T-helper 1 cell treated with Interleukin-12 subunit alpha and Interleukin-12 subunit beta and Interleukin-4 antibody, amounts not matched to agents 30 μg/mL and 1 μg/mL, for 36 hours (primary cell): ENCODE measurements around the gene PCNX1.
"Not testable (repeated sequence)": the region's sequence is repeated elsewhere in the genome, so short reads cannot be mapped to it uniquely, and the experiment has no call there.

Experiments used
- H3K27ac Mint-ChIP-seq: one replicate; pipeline ENCODE4 v1.8.0; 2021; ENCODE audit warnings: mild to moderate bottlenecking, mixed read lengths
- H3K27me3 Mint-ChIP-seq: one replicate; pipeline ENCODE4 v1.8.0; 2021; ENCODE audit warnings: low read depth, mixed read lengths
- H3K36me3 Mint-ChIP-seq: one replicate; pipeline ENCODE4 v1.8.0; 2021; ENCODE audit warnings: low read depth, mixed read lengths
- H3K4me1 Mint-ChIP-seq: one replicate; pipeline ENCODE4 v1.8.0; 2021; ENCODE audit warnings: low read depth, mixed read lengths
- H3K4me3 Mint-ChIP-seq: one replicate; pipeline ENCODE4 v1.8.0; 2021; ENCODE audit warnings: mild to moderate bottlenecking, moderate library complexity, mixed read lengths
- H3K9me3 Mint-ChIP-seq: one replicate; pipeline ENCODE4 v1.8.0; 2021; ENCODE audit warnings: mixed read lengths

The PCNX1 gene

GRCh38 chr14:71062581-71063303 is 155.5 kb downstream of the PCNX1 start:
- H3K27ac Mint-ChIP-seq, result no peak overlapping the region
- peaks cover 8% of the 10 kb centered on the region for H3K4me1 Mint-ChIP-seq
- H3K4me3 Mint-ChIP-seq, result no peak overlapping the region
- peaks cover 74% of the 10 kb centered on the region for H3K36me3 Mint-ChIP-seq
- peaks cover 7% of the 10 kb centered on the region for H3K9me3 Mint-ChIP-seq
- no peaks in the 10 kb centered on the region for H3K27me3 Mint-ChIP-seq

- Mint-ChIP-seq H3K4me1 (peaks cover 8% of the 10 kb centered on the region), H3K27ac (no peak overlapping the region), H3K4me3 (no peak overlapping the region), H3K27me3 (no peaks in the 10 kb centered on the region), H3K9me3 (peaks cover 7% of the 10 kb centered on the region), H3K36me3 (peaks cover 70% of the 10 kb centered on the region)
Measured at GRCh38 chr14:71063351-71063750, 156.1 kb downstream of the PCNX1 start.

- not testable (repeated sequence) for H3K9me3 Mint-ChIP-seq
Measured at GRCh38 chr14:71064747-71065146, 157.5 kb downstream of the PCNX1 start.

GRCh38 chr14:71070169-71070568 is 162.9 kb downstream of the PCNX1 start:
- Mint-ChIP-seq H3K9me3 (peaks cover 6% of the 10 kb centered on the region), H3K36me3 (peaks cover 60% of the 10 kb centered on the region), H3K4me1 (peaks cover 17% of the 10 kb centered on the region), H3K27ac (no peak overlapping the region), H3K27me3 (no peaks in the 10 kb centered on the region), H3K4me3 (no peak overlapping the region)

More at GRCh38 chr14:71064747-71065146, 157.5 kb downstream of the PCNX1 start:
- peaks cover 67% of the 10 kb centered on the region for H3K36me3 Mint-ChIP-seq
- not testable (repeated sequence) for H3K4me1 Mint-ChIP-seq, H3K27me3 Mint-ChIP-seq, H3K4me3 Mint-ChIP-seq, H3K27ac Mint-ChIP-seq

GRCh38 chr14:71071042-71071441 is 163.8 kb downstream of the PCNX1 start:
- peaks cover 54% of the 10 kb centered on the region for H3K36me3 Mint-ChIP-seq
- H3K27ac Mint-ChIP-seq, result no peak overlapping the region

GRCh38 chr14:71076462-71077092 is 169.3 kb downstream of the PCNX1 start:
- H3K9me3 Mint-ChIP-seq, result peaks cover 21% of the 10 kb centered on the region
- H3K4me1 Mint-ChIP-seq, result peaks cover 5% of the 10 kb centered on the region
- peaks cover 71% of the 10 kb centered on the region for H3K36me3 Mint-ChIP-seq
- H3K4me3 Mint-ChIP-seq, result no peak overlapping the region
- no peaks in the 10 kb centered on the region for H3K27me3 Mint-ChIP-seq
- no peak overlapping the region for H3K27ac Mint-ChIP-seq

More at GRCh38 chr14:71071042-71071441, 163.8 kb downstream of the PCNX1 start:
- H3K4me3 Mint-ChIP-seq, result no peak overlapping the region
- H3K27me3 Mint-ChIP-seq, result no peaks in the 10 kb centered on the region
- H3K9me3 Mint-ChIP-seq, result no peaks in the 10 kb centered on the region
- peaks cover 17% of the 10 kb centered on the region for H3K4me1 Mint-ChIP-seq

GRCh38 chr14:71078500-71078899 is 171.2 kb downstream of the PCNX1 start:
- peaks cover 21% of the 10 kb centered on the region for H3K9me3 Mint-ChIP-seq
- peaks cover 75% of the 10 kb centered on the region for H3K36me3 Mint-ChIP-seq
- no peaks in the 10 kb centered on the region for H3K27me3 Mint-ChIP-seq
- peaks cover 6% of the 10 kb centered on the region for H3K4me1 Mint-ChIP-seq
- H3K27ac Mint-ChIP-seq, result no peak overlapping the region
- no peak overlapping the region for H3K4me3 Mint-ChIP-seq

GRCh38 chr14:71086567-71086966 is 179.3 kb downstream of the PCNX1 start:
- no peak overlapping the region for H3K4me3 Mint-ChIP-seq

GRCh38 chr14:71089971-71090370 is 182.7 kb downstream of the PCNX1 start:
- peaks cover 3% of the 10 kb centered on the region for H3K9me3 Mint-ChIP-seq
- H3K4me1 Mint-ChIP-seq, result peaks cover 6% of the 10 kb centered on the region
- H3K27me3 Mint-ChIP-seq, result no peaks in the 10 kb centered on the region
- H3K27ac Mint-ChIP-seq, result no peak overlapping the region
- H3K36me3 Mint-ChIP-seq, result peaks cover 68% of the 10 kb centered on the region
- no peak overlapping the region for H3K4me3 Mint-ChIP-seq

More at GRCh38 chr14:71086567-71086966, 179.3 kb downstream of the PCNX1 start:
- H3K9me3 Mint-ChIP-seq, result no peaks in the 10 kb centered on the region
- H3K4me1 Mint-ChIP-seq, result peaks cover 2% of the 10 kb centered on the region
- H3K36me3 Mint-ChIP-seq, result peaks cover 52% of the 10 kb centered on the region
- no peaks in the 10 kb centered on the region for H3K27me3 Mint-ChIP-seq
- no peak overlapping the region for H3K27ac Mint-ChIP-seq

GRCh38 chr14:71094722-71095121 is 187.5 kb downstream of the PCNX1 start:
- peaks cover 6% of the 10 kb centered on the region for H3K4me1 Mint-ChIP-seq
- H3K4me3 Mint-ChIP-seq, result no peak overlapping the region
- H3K27me3 Mint-ChIP-seq, result no peaks in the 10 kb centered on the region
- H3K36me3 Mint-ChIP-seq, result peaks cover 54% of the 10 kb centered on the region
- H3K27ac Mint-ChIP-seq, result no peak overlapping the region
- H3K9me3 Mint-ChIP-seq, result peaks cover 17% of the 10 kb centered on the region

- Mint-ChIP-seq H3K4me1 (peaks cover 6% of the 10 kb centered on the region), H3K36me3 (peaks cover 44% of the 10 kb centered on the region), H3K4me3 (no peak overlapping the region), H3K27me3 (no peaks in the 10 kb centered on the region), H3K9me3 (peaks cover 15% of the 10 kb centered on the region), H3K27ac (no peak overlapping the region)
Measured at GRCh38 chr14:71096947-71097346, 189.7 kb downstream of the PCNX1 start.

GRCh38 chr14:71103662-71104484 is 196.6 kb downstream of the PCNX1 start:
- no peak overlapping the region for H3K4me3 Mint-ChIP-seq
- H3K36me3 Mint-ChIP-seq, result peaks cover 35% of the 10 kb centered on the region
- H3K27me3 Mint-ChIP-seq, result no peaks in the 10 kb centered on the region
- no peak overlapping the region for H3K27ac Mint-ChIP-seq
- H3K4me1 Mint-ChIP-seq, result peaks cover 9% of the 10 kb centered on the region
- no peaks in the 10 kb centered on the region for H3K9me3 Mint-ChIP-seq

- Mint-ChIP-seq H3K27ac (no peak overlapping the region), H3K4me3 (no peak overlapping the region), H3K36me3 (peaks cover 43% of the 10 kb centered on the region), H3K27me3 (no peaks in the 10 kb centered on the region), H3K9me3 (no peaks in the 10 kb centered on the region), H3K4me1 (peaks cover 7% of the 10 kb centered on the region)
Measured at GRCh38 chr14:71105177-71105576, 197.9 kb downstream of the PCNX1 start.

GRCh38 chr14:71107921-71108320 is 200.7 kb downstream of the PCNX1 start:
- Mint-ChIP-seq H3K36me3 (peaks cover 51% of the 10 kb centered on the region), H3K27ac (no peak overlapping the region), H3K9me3 (no peaks in the 10 kb centered on the region), H3K4me1 (peaks cover 7% of the 10 kb centered on the region), H3K4me3 (no peak overlapping the region), H3K27me3 (no peaks in the 10 kb centered on the region)
